A549 (cell line): ENCODE data around the gene DSCAML1. TPM values are rescaled to one million over a fixed set of nuclear protein-coding genes. Genes with fewer than 3 reads are reported as not detected.

Experiments used
- ATAC-seq, 2 experiments: fragments of 200-7000 bp in 1 of 2; fragments of >200 bp in 1 of 2; cut with Nextera tagmentation in 1 of 2; cut with Tn5 transposase in 1 of 2; 3 replicates each; pipeline versions ENCODE4 v1.8.0 to v1.9.1; 2018 to 2020; ENCODE audit warnings: mild to moderate bottlenecking in 1 of 2, moderate library complexity in 1 of 2
- CTCF ChIA-PET: fragments of 300-600 bp; sonication (Branson Sonifier 250); formaldehyde crosslinking; extraction: SDS; loops from one replicate; lab custom pipeline; 2021; ENCODE audit warnings: antibody characterized with exemption, inconsistent platforms; lab: Yijun Ruan, JAX
- POLR2A ChIA-PET: fragments of 350-600 bp; formaldehyde crosslinking; extraction: SDS; loops from one replicate; lab custom pipeline; 2021; ENCODE audit warnings: antibody characterized with exemption, inconsistent platforms; lab: Yijun Ruan, JAX
- DNase-seq, 2 experiments: peaks; one replicate each; pipeline versions ENCODE4 v3.0.0 to v3.0.0-alpha.2; 2011 to 2016; ENCODE audit warnings: low read depth in 1 of 2, low spot score in 1 of 2
- FAIRE-seq: peaks from 2 replicates; lab custom pipeline; 2011; peaks lifted over from hg19 to GRCh38; lab: Jason Lieb, UNC
- H3K27ac ChIP-seq, 2 experiments: fragments of >200 bp; sonication (Bioruptor Twin); formaldehyde crosslinking; 3 replicates each; pipeline ENCODE4 v1.5.1; 2016 to 2017
- H3K4me1 ChIP-seq: fragments of >200 bp; sonication (Bioruptor Twin); formaldehyde crosslinking; 3 replicates; pipeline ENCODE4 v1.6.1; 2016
- H3K4me2 ChIP-seq: fragments of >200 bp; sonication (Bioruptor Twin); formaldehyde crosslinking; 3 replicates; pipeline ENCODE4 v1.6.1; 2016
- H3K4me3 ChIP-seq: fragments of >200 bp; sonication (Bioruptor Twin); formaldehyde crosslinking; 3 replicates; pipeline ENCODE4 v1.5.1; 2016
- H3K9me3 ChIP-seq: fragments of >200 bp; sonication (Bioruptor Twin); formaldehyde crosslinking; 3 replicates; pipeline ENCODE4 v1.6.1; 2016
- BHLHE40 ChIP-seq: IDR thresholded peaks from 2 replicates; pipeline ENCODE4 v1.6.1; 2012; ENCODE audit warnings: low read depth, low read length, inconsistent platforms
- CTCF ChIP-seq: fragments of >200 bp; sonication (Bioruptor Twin); formaldehyde crosslinking; IDR thresholded peaks from 3 replicates; pipeline ENCODE4 v1.5.1; 2016
- EHF ChIP-seq: fragments of 250-450 bp; sonication (Bioruptor Pico); IDR thresholded peaks from 2 replicates; pipeline ENCODE4 v1.5.0; 2020; ENCODE audit warnings: mild to moderate bottlenecking
- ESRRA ChIP-seq: fragments of 150-350 bp; IDR thresholded peaks from 2 replicates; pipeline ENCODE4 v1.6.1; 2014; ENCODE audit warnings: mild to moderate bottlenecking, low read length, borderline replicate concordance
- HES2 ChIP-seq: fragments of >200 bp; sonication (Bioruptor Twin); formaldehyde crosslinking; IDR thresholded peaks from 2 replicates; pipeline ENCODE4 v1.6.1; 2016
- JUN ChIP-seq, 2 experiments: fragments of >200 bp; sonication (Bioruptor Twin); formaldehyde crosslinking; IDR thresholded peaks; 2 replicates in 1 of 2; 3 replicates in 1 of 2; pipeline ENCODE4 v1.6.1; 2016 to 2017
- JUNB ChIP-seq: fragments of >200 bp; sonication (Bioruptor Twin); formaldehyde crosslinking; IDR thresholded peaks from 2 replicates; pipeline ENCODE4 v1.6.1; 2016
- KDM5A ChIP-seq: fragments of 200-600 bp; sonication (generic); IDR thresholded peaks from 2 replicates; pipeline ENCODE4 v1.6.1; 2016; ENCODE audit warnings: antibody characterized with exemption, mild to moderate bottlenecking
- MAZ ChIP-seq: fragments of 150-350 bp; IDR thresholded peaks from 2 replicates; pipeline ENCODE4 v1.6.1; 2014; ENCODE audit warnings: antibody characterized with exemption, low read depth, low read length, borderline replicate concordance
- NFE2L2 ChIP-seq: fragments of 150-350 bp; conservative IDR thresholded peaks from 2 replicates; pipeline ENCODE4 v1.6.1; 2014; ENCODE audit warnings: low read length
- NPAS2 ChIP-seq: fragments of 250-450 bp; sonication (Bioruptor Pico); IDR thresholded peaks from 2 replicates; pipeline ENCODE4 v1.8.0; 2022; ENCODE audit warnings: mild to moderate bottlenecking, moderate library complexity, borderline replicate concordance
- PHF8 ChIP-seq: fragments of 200-600 bp; sonication (generic); IDR thresholded peaks from 2 replicates; pipeline ENCODE4 v1.6.1; 2016; ENCODE audit warnings: low read depth, mild to moderate bottlenecking, antibody characterized with exemption, moderate library complexity, borderline replicate concordance
- RAD21 ChIP-seq, 2 experiments: fragments of >200 bp in 1 of 2; sonication (Bioruptor Twin) in 1 of 2; formaldehyde crosslinking in 1 of 2; IDR thresholded peaks in 1 of 2; conservative IDR thresholded peaks in 1 of 2; 2 replicates in 1 of 2; 3 replicates in 1 of 2; pipeline ENCODE4 v1.6.1; 2012 to 2018; ENCODE audit warnings: inconsistent platforms in 1 of 2
- RARB ChIP-seq: fragments of 250-450 bp; sonication (Bioruptor Pico); IDR thresholded peaks from 2 replicates; pipeline ENCODE4 v1.8.0; 2021; ENCODE audit warnings: mild to moderate bottlenecking, moderate library complexity
- RCOR1 ChIP-seq: fragments of 150-350 bp; IDR thresholded peaks from 2 replicates; pipeline ENCODE4 v1.6.1; 2014; ENCODE audit warnings: antibody characterized with exemption, low read length, low read depth
- RFX5 ChIP-seq: fragments of 450-650 bp; IDR thresholded peaks from 2 replicates; pipeline ENCODE4 v1.7.1; 2014; ENCODE audit warnings: antibody characterized with exemption, mild to moderate bottlenecking, moderate library complexity
- TFCP2L1 ChIP-seq: fragments of 250-450 bp; sonication (Bioruptor Pico); IDR thresholded peaks from 2 replicates; pipeline ENCODE4 v1.5.0; 2021; ENCODE audit warnings: mild to moderate bottlenecking
- USF2 ChIP-seq: fragments of 450-650 bp; IDR thresholded peaks from 2 replicates; pipeline ENCODE4 v1.6.1; 2014; ENCODE audit warnings: antibody characterized with exemption
- ZC3H11A ChIP-seq: fragments of 450-650 bp; IDR thresholded peaks from 2 replicates; pipeline ENCODE4 v1.6.1; 2014; ENCODE audit warnings: antibody characterized with exemption, mild to moderate bottlenecking
- ZNF302 ChIP-seq: fragments of 250-450 bp; sonication (Bioruptor Pico); IDR thresholded peaks from 2 replicates; pipeline ENCODE4 v1.9.0; 2021; ENCODE audit warnings: inconsistent platforms, mild to moderate bottlenecking, moderate library complexity
- WGBS: methylation state at CpG from one replicate; pipeline ENCODE4 v1.1.6; 2017; ENCODE audit errors: missing lambda C conversion rate; 5-methylcytosine and 5-hydroxymethylcytosine counted together
- polyA plus RNA-seq, 4 experiments: library from polyadenylated mRNA; depleted of rRNA in 3 of 4; stranded (reverse); fragments of >200 nt; fragmentation: RNase III in 1 of 4; extraction: RNeasy Plus Mini Kit Qiagen cat#74134 plus additional on column Dnase treatment in 1 of 4; gene quantifications; 2 replicates in 3 of 4; 3 replicates in 1 of 4; pipeline ENCODE4 v1.2.3, GENCODE V29; 2011 to 2017
- TF ChIP-seq, protein P1 (sequence below): IDR thresholded peaks from 2 replicates; pipeline ENCODE4 v1.6.1; 2012

DSCAML1 gene
- polyA plus RNA-seq, 2 of the 4 experiments (the other 2 are of a cell fraction) = 0.12 to 0.31 TPM

DNA sequence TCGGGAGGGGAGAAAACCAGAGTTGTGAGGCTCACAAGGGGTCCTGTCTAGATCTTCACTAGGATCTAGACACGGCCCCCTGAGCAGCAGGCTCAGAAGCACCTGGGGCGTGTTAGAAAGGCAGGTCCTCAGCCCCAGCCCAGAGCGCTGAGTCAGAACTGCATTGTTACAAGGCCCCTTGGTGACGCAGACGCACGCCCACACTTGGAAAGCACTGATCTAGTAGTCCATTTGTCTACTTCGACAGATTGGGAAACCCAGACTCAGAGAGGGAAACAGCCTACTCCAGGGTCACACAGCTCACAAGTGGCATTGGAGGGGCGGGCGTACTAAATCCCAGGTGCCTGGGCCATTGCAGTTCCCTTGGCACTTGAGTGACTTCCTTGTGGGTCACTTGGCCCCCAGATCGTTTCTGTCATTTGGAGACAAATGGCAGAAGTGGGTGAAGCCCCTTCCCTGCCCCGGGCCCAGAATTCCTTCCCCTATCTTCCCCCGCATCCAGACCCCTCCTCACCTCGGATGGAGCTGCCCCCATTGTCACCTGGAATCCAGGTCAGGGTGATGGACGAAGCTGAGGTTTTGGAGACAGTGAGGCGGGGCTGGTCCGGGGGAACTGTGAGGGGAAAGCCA is 358.5 kb downstream of the DSCAML1 start:
- no peak for DNase-seq
- WGBS = 65% methylated on average over 11 of the region's 17 CpGs
- H3K4me1 ChIP-seq = no peaks in the 10 kb centered on the region
- TF ChIP-seq RARB = no peak
- TF ChIP-seq, all 56 proteins: peak for 0
- H3K27ac ChIP-seq = no peak overlapping the region
- FAIRE-seq (no peak), ATAC-seq (no peak; a peak in 1 of 6 replicates)
- no peak overlapping the region for H3K4me3 ChIP-seq
- H3K9me3 ChIP-seq = no peaks in the 10 kb centered on the region
- ChIA-PET CTCF (no interaction called here), POLR2A (no interaction called here)
- no peak overlapping the region for H3K4me2 ChIP-seq

DNA sequence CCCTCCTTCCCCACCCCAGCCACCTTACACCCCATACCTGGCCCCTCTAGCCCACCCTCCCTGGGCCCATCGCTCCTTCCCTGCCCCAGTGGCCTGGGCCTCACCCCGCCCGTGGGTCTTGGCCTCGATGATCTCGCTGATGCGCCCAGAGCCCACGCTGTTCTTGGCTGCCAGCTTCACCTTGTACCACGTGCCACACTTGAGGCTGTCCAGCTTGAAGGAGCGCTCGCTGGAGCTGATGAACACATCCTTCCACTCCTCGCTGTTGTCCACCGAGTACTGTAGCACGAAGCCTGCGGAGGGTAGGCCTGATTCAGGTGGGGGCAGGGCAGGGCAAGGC is 359.3 kb downstream of the DSCAML1 start:
- 86% methylated on average over 13 of the region's 14 CpGs for WGBS
- Histone ChIP-seq H3K4me1 (no peaks in the 10 kb centered on the region), H3K27ac (no peak overlapping the region), H3K9me3 (no peaks in the 10 kb centered on the region), H3K4me2 (no peak overlapping the region), H3K4me3 (no peak overlapping the region)
- DNase-seq (no peak), FAIRE-seq (no peak), ATAC-seq (no peak)
- no peak for TF ChIP-seq ESRRA
- no peak for TF ChIP-seq MAZ
- TF ChIP-seq RAD21 (conservative IDR thresholded peaks at IDR 0.05 in 1 of 2, IDR thresholded peaks at IDR 0.05 in 1 of 2) = no peak
- no peak for TF ChIP-seq EHF
- no peak for TF ChIP-seq ZC3H11A
- TF ChIP-seq NPAS2 (CRISPR knock-in tag) = no peak
- no peak for TF ChIP-seq BHLHE40
- TF ChIP-seq HES2 = no peak
- TF ChIP-seq NFE2L2 = no peak
- no peak for TF ChIP-seq KDM5A
- CTCF ChIA-PET = no interaction called here
- POLR2A ChIA-PET = no interaction called here

- Histone ChIP-seq H3K27ac (no peak overlapping the region), H3K4me2 (no peak overlapping the region), H3K9me3 (no peaks in the 10 kb centered on the region), H3K4me1 (no peaks in the 10 kb centered on the region), H3K4me3 (no peak overlapping the region)
- 77% methylated on average over 21 of the region's 23 CpGs for WGBS
- CTCF ChIA-PET = no interaction called here
- FAIRE-seq = no peak
- no peak for DNase-seq
- no peak for ATAC-seq
- POLR2A ChIA-PET = no interaction called here
- TF ChIP-seq, protein P1, sequence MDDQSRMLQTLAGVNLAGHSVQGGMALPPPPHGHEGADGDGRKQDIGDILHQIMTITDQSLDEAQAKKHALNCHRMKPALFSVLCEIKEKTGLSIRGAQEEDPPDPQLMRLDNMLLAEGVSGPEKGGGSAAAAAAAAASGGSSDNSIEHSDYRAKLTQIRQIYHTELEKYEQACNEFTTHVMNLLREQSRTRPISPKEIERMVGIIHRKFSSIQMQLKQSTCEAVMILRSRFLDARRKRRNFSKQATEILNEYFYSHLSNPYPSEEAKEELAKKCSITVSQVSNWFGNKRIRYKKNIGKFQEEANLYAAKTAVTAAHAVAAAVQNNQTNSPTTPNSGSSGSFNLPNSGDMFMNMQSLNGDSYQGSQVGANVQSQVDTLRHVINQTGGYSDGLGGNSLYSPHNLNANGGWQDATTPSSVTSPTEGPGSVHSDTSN = no peak
- TF ChIP-seq TFCP2L1 (CRISPR knock-in tag) (no peak), CTCF (no peak), NFE2L2 (no peak), RAD21 (conservative IDR thresholded peaks at IDR 0.05 in 1 of 2, IDR thresholded peaks at IDR 0.05 in 1 of 2) (no peak), RCOR1 (no peak), JUN (IDR thresholded peaks at IDR 0.05) (no peak), ESRRA (no peak), ZNF302 (no peak), PHF8 (no peak), USF2 (no peak), RFX5 (no peak), JUNB (no peak), ZC3H11A (no peak)
Measured at GRCh38 chr11:117437041-117437790, 359.8 kb downstream of the DSCAML1 start.
